Tibial nerve (tissue), 4 donors: Measurements from ENCODE around the gene EVPLL. TPM values are rescaled to one million over a fixed set of nuclear protein-coding genes. Genes with fewer than 3 reads are reported as not detected.
"Not testable (repeated sequence)": the region's sequence is repeated elsewhere in the genome, so short reads cannot be mapped to it uniquely, and the experiment has no call there.

Experiments used
- DNase-seq, 2 donors: peaks; one replicate each; pipeline ENCODE4 v3.0.0-alpha.2; 2019; ENCODE audit warnings: low spot score in 2 of 2
- H3K27ac ChIP-seq, 4 donors: fragments of 200-600 bp; sonication (generic) in 3 of 4; one replicate each; pipeline ENCODE4 v1.5.1; 2017 to 2019; ENCODE audit warnings: mild to moderate bottlenecking in 1 of 4
- H3K27me3 ChIP-seq, 2 donors: fragments of 200-600 bp; sonication (generic) in 1 of 2; one replicate each; pipeline versions ENCODE4 v1.5.1 to v1.6.0; 2017 to 2019
- H3K36me3 ChIP-seq, 3 donors: fragments of 200-600 bp; sonication (generic); one replicate each; pipeline ENCODE4 v1.5.1; 2018 to 2019
- H3K4me1 ChIP-seq, 4 donors: fragments of 200-600 bp; sonication (generic) in 3 of 4; one replicate each; pipeline ENCODE4 v1.5.1; 2017 to 2019
- H3K4me3 ChIP-seq, 4 donors: fragments of 200-600 bp; sonication (generic) in 3 of 4; one replicate each; pipeline ENCODE4 v1.5.1; 2017 to 2019; ENCODE audit warnings: mild to moderate bottlenecking in 1 of 4, moderate library complexity in 1 of 4
- H3K9me3 ChIP-seq, 4 donors: fragments of 200-600 bp; sonication (generic) in 3 of 4; one replicate each; pipeline ENCODE4 v1.5.1; 2017 to 2019
- CTCF ChIP-seq, 5 experiments: fragments of 200-600 bp in 3 of 5; fragments of 450-650 bp in 2 of 5; sonication (generic) in 3 of 5; IDR thresholded peaks; one replicate each; pipeline ENCODE4 v1.5.1; 2016 to 2019; ENCODE audit warnings: antibody characterized with exemption in 5 of 5, mild to moderate bottlenecking in 3 of 5, moderate library complexity in 2 of 5
- EP300 ChIP-seq, 2 donors: sonication (generic); formaldehyde crosslinking; IDR thresholded peaks; one replicate each; pipeline ENCODE4 v1.6.1; 2017; ENCODE audit warnings: antibody characterized with exemption in 2 of 2, mild to moderate bottlenecking in 1 of 2
- POLR2A ChIP-seq, 2 donors: fragments of 450-650 bp; IDR thresholded peaks; one replicate each; pipeline ENCODE4 v1.6.1; 2017; ENCODE audit warnings: antibody characterized with exemption in 2 of 2, mild to moderate bottlenecking in 2 of 2, moderate library complexity in 2 of 2
- whole genome bisulfite sequencing, 2 donors: methylation state at CpG; one replicate each; pipeline ENCODE4 v1.1.5; 2018; 5-methylcytosine and 5-hydroxymethylcytosine counted together
- total RNA-seq, 4 donors: library from RNA; depleted of rRNA; stranded (reverse); fragments of >200 nt; gene quantifications; one replicate each; pipeline ENCODE4 v1.1.0, GENCODE V29; 2016

EVPLL gene
- not detected for total RNA-seq

DNA sequence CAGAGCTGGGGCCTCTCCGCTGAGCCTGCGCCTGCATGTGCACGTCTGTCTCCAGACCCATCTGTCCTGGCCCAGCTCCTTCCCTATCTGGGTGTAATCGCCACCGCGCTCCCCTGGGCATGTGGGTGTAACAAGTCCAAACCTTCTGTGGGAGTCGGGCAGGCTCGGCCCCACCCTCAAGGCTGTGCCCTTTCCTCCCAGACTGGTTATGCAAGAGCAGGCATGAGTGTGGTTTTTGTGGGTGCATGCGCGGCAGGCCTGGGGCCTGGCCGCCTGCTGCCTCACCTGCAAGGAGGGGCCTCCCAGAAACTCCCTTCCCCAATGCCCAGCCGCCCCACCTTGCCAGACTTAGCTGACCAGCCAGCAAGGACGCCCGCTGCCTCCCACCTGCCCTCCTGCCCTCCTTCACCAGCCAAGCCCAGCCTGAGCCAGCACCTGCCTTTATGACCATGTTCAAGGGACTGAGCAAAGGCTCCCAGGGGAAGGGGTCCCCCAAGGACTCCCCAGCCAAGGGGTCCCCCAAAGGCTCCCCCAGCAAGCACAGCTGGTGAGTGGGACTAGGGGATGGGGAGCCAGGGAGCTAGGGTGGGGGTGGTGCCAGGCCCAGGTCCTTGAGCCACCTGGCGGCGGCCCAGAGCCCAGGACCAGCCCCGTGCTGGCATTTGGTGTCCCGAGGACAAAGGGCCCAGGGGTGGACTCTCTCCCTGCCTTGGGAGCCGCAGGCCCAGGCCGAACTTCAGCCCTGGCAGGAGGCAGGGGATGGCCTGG, at the start of gene EVPLL:
EVPLL (plus strand) TSS at position 342 of the 768 bp plus-strand sequence. CDS start 3,160 bp downstream, outside the sequence.
- no peak within 1 kb of the TSS for H3K4me3 ChIP-seq
- no peaks in the 10 kb centered on the region for H3K4me1 ChIP-seq
- peak in 1 of 2 donors; percentile 23 for DNase-seq
- WGBS, 2 donors: 66 to 75% methylated on average over 11 to 16 of the region's 20 CpGs
- peaks cover 0 to 9% (median 0%) of the 10 kb centered on the region in 4 donors for H3K9me3 ChIP-seq
- no peak for TF ChIP-seq POLR2A (IDR thresholded peaks at IDR 0.05)
- TF ChIP-seq CTCF (IDR thresholded peaks at IDR 0.05): no peak
- TF ChIP-seq EP300 (IDR thresholded peaks at IDR 0.05): no peak
- no peaks in the 10 kb centered on the region for H3K36me3 ChIP-seq
- H3K27me3 ChIP-seq: peaks cover 0 to 30% of the 10 kb centered on the region in 2 donors
- no peak within 1 kb of the TSS for H3K27ac ChIP-seq

GRCh38 chr17:18328643-18329204, 48.9 kb upstream of the EVPLL start:
- no peak for DNase-seq
- no peak for TF ChIP-seq POLR2A (IDR thresholded peaks at IDR 0.05)
- TF ChIP-seq EP300 (IDR thresholded peaks at IDR 0.05): no peak
- TF ChIP-seq CTCF (IDR thresholded peaks at IDR 0.05): no peak
- H3K4me1 ChIP-seq: peaks cover 0 to 20% (median 0%) of the 10 kb centered on the region in 4 donors
- no peaks in the 10 kb centered on the region for H3K9me3 ChIP-seq
- H3K27ac ChIP-seq: no peak overlapping the region
- WGBS, 2 donors: 90 to 93% methylated on average over 9 of the region's 9 CpGs
- H3K4me3 ChIP-seq: no peak overlapping the region
- peaks cover 0 to 99% (median 14%) of the 10 kb centered on the region in 3 donors for H3K36me3 ChIP-seq
- H3K27me3 ChIP-seq: no peaks in the 10 kb centered on the region

GRCh38 chr17:18331879-18332278, 45.7 kb upstream of the EVPLL start:
- WGBS, 2 donors: 88 to 91% methylated on average over 9 of the region's 9 CpGs
- peaks cover 0 to 99% (median 28%) of the 10 kb centered on the region in 3 donors for H3K36me3 ChIP-seq

DNA sequence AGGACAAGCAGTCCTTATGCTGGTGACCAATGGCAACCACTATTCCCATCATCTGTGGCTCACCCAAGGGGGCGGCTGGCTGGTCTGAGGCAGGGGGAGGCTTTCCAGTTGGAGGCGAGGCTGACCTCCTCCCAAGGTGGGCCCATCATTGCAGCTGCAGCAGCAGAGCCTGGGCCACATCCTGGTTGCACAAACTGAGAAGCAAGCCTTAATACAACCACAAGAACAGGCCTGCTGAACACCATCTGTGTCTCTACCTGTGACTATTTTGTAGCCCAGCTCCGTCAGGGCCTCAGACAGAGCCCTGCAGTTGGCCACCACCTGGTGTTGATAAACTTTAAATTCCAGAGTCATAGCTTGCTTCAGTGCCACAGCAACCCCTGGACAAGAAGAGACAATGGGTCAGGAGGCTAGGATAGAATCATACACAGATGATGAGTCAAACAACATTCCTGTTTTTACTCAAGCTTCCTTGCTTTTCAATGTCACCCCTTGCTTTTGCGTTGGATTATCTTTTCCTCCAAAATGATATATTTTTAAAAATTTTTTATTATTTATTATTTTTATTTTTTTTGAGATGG, 44.6 kb upstream of the EVPLL start:
- no peak overlapping the region for H3K27ac ChIP-seq
- WGBS, 2 donors: 84 to 85% methylated on average over 2 to 4 of the region's 4 CpGs
- no peaks in the 10 kb centered on the region for H3K4me1 ChIP-seq
- no peak for TF ChIP-seq CTCF (IDR thresholded peaks at IDR 0.05)
- TF ChIP-seq POLR2A (IDR thresholded peaks at IDR 0.05): no peak
- no peak for TF ChIP-seq EP300 (IDR thresholded peaks at IDR 0.05)
- DNase-seq: no peak
- H3K36me3 ChIP-seq: peaks cover 0 to 98% (median 28%) of the 10 kb centered on the region in 3 donors
- H3K27me3 ChIP-seq: no peaks in the 10 kb centered on the region
- H3K4me3 ChIP-seq: no peak overlapping the region
- H3K9me3 ChIP-seq: no peaks in the 10 kb centered on the region

More at GRCh38 chr17:18331879-18332278, 45.7 kb upstream of the EVPLL start:
- Histone ChIP-seq H3K4me1 (peaks cover 0 to 5% (median 0%) of the 10 kb centered on the region in 4 donors), H3K4me3 (no peak overlapping the region), H3K27ac (no peak overlapping the region), H3K27me3 (no peaks in the 10 kb centered on the region), H3K9me3 (no peaks in the 10 kb centered on the region)
- no peak for DNase-seq
- TF ChIP-seq EP300 (IDR thresholded peaks at IDR 0.05) (no peak), POLR2A (IDR thresholded peaks at IDR 0.05) (no peak), CTCF (IDR thresholded peaks at IDR 0.05) (no peak)

- peaks cover 4 to 97% (median 25%) of the 10 kb centered on the region in 3 donors for H3K36me3 ChIP-seq
Observed at GRCh38 chr17:18338158-18338557, 39.4 kb upstream of the EVPLL start.

More at GRCh38 chr17:18338158-18338557, 39.4 kb upstream of the EVPLL start:
- H3K27me3 ChIP-seq, H3K4me1 ChIP-seq, H3K9me3 ChIP-seq, DNase-seq, H3K27ac ChIP-seq, H3K4me3 ChIP-seq: not testable (repeated sequence)
- 97 to 98% methylated on average over 9 to 12 of the region's 25 CpGs for WGBS, 2 donors
